HEK293 (cell line): Measurements from ENCODE around the gene P2RX6.

ENCODE experiments used
- CTCF ChIA-PET: fragments of 350-600 bp; formaldehyde crosslinking; extraction: SDS; loops from one replicate; lab custom pipeline; 2021; ENCODE audit warnings: antibody characterized with exemption; lab: Yijun Ruan, JAX
- POLR2A ChIA-PET: fragments of 300-600 bp; formaldehyde crosslinking; extraction: SDS; loops from one replicate; lab custom pipeline; 2020; ENCODE audit warnings: antibody characterized with exemption, inconsistent platforms; lab: Yijun Ruan, JAX
- H3K27ac ChIP-seq: fragments of 200-500 bp; sonication (Bioruptor generic); 2 replicates; pipeline ENCODE4 v1.5.1; 2014; ENCODE audit warnings: low read depth, low read length, control low read depth, inconsistent platforms; ENCODE audit errors: extremely low read depth
- H3K36me3 ChIP-seq, 2 experiments: fragments of 200-500 bp in 1 of 2; sonication (Bioruptor generic) in 1 of 2; 1 replicate in 1 of 2; 2 replicates in 1 of 2; pipeline ENCODE4 v1.5.1; 2014 to 2017; ENCODE audit warnings: inconsistent platforms in 2 of 2, low read length in 2 of 2; ENCODE audit not compliant: control insufficient read depth in 2 of 2, insufficient read depth in 1 of 2
- H3K4me1 ChIP-seq: fragments of 200-500 bp; sonication (Bioruptor generic); 2 replicates; pipeline ENCODE4 v1.5.1; 2014; ENCODE audit warnings: mild to moderate bottlenecking, low read length, inconsistent platforms; ENCODE audit not compliant: control insufficient read depth, insufficient read depth
- H3K4me3 ChIP-seq: 2 replicates; pipeline ENCODE4 v1.5.1; 2011; ENCODE audit warnings: low read depth, mild to moderate bottlenecking, control low read depth, low read length, moderate library complexity
- H3K9me3 ChIP-seq: fragments of 200-500 bp; sonication (Bioruptor generic); 2 replicates; pipeline ENCODE4 v1.5.1; 2014; ENCODE audit warnings: low read depth, low read length, inconsistent platforms; ENCODE audit not compliant: control insufficient read depth, insufficient read depth
- BCL11A ChIP-seq: fragments of 450-650 bp; formaldehyde crosslinking; IDR thresholded peaks from 2 replicates; pipeline ENCODE4 v1.5.1; 2016; ENCODE audit warnings: low read depth, missing biosample characterization, missing genetic modification characterization
- BCL11B ChIP-seq: fragments of 450-650 bp; formaldehyde crosslinking; IDR thresholded peaks from 2 replicates; pipeline ENCODE4 v1.5.1; 2016; ENCODE audit warnings: low read depth, missing biosample characterization, missing genetic modification characterization
- HIC1 ChIP-seq: fragments of 450-650 bp; formaldehyde crosslinking; IDR thresholded peaks from 2 replicates; pipeline ENCODE4 v1.5.1; 2016; ENCODE audit warnings: missing biosample characterization, missing genetic modification characterization
- HOXD13 ChIP-seq: sonication (generic); formaldehyde crosslinking; IDR thresholded peaks from 2 replicates; pipeline ENCODE4 v1.8.0; 2022; ENCODE audit warnings: missing genetic modification reagents, borderline replicate concordance
- KLF1 ChIP-seq: fragments of 450-650 bp; formaldehyde crosslinking; IDR thresholded peaks from 2 replicates; pipeline ENCODE4 v1.5.1; 2016; ENCODE audit warnings: missing biosample characterization, missing genetic modification characterization
- KLF7 ChIP-seq: fragments of 450-650 bp; formaldehyde crosslinking; IDR thresholded peaks from 2 replicates; pipeline ENCODE4 v1.5.1; 2016; ENCODE audit warnings: missing biosample characterization, missing genetic modification characterization, borderline replicate concordance
- OVOL3 ChIP-seq: fragments of 450-650 bp; formaldehyde crosslinking; IDR thresholded peaks from 2 replicates; pipeline ENCODE4 v1.5.1; 2016; ENCODE audit warnings: missing biosample characterization, missing genetic modification characterization
- REPIN1 ChIP-seq: fragments of 450-650 bp; formaldehyde crosslinking; IDR thresholded peaks from 2 replicates; pipeline ENCODE4 v1.5.1; 2017; ENCODE audit warnings: missing biosample characterization, missing genetic modification characterization, low read depth
- ZBTB1 ChIP-seq: fragments of 450-650 bp; formaldehyde crosslinking; IDR thresholded peaks from 2 replicates; pipeline ENCODE4 v1.5.1; 2016; ENCODE audit warnings: missing biosample characterization, missing genetic modification characterization
- ZBTB26 ChIP-seq: fragments of 450-650 bp; formaldehyde crosslinking; optimal IDR thresholded peaks from 2 replicates; pipeline ENCODE3; 2016; ENCODE audit warnings: missing biosample characterization, mild to moderate bottlenecking, missing genetic modification characterization
- ZBTB48 ChIP-seq: fragments of 450-650 bp; formaldehyde crosslinking; IDR thresholded peaks from 2 replicates; pipeline ENCODE4 v1.5.1; 2016; ENCODE audit warnings: missing biosample characterization, missing genetic modification characterization
- ZBTB7A ChIP-seq: fragments of 450-650 bp; formaldehyde crosslinking; IDR thresholded peaks from 2 replicates; pipeline ENCODE4 v1.5.1; 2016; ENCODE audit warnings: low read depth, missing biosample characterization, missing genetic modification characterization
- ZFP69B ChIP-seq: fragments of 450-650 bp; formaldehyde crosslinking; IDR thresholded peaks from 2 replicates; pipeline ENCODE4 v1.5.1; 2016; ENCODE audit warnings: missing biosample characterization, missing genetic modification characterization
- ZNF23 ChIP-seq: fragments of 450-650 bp; formaldehyde crosslinking; IDR thresholded peaks from 2 replicates; pipeline ENCODE4 v1.5.1; 2016; ENCODE audit warnings: missing biosample characterization, missing genetic modification characterization, borderline replicate concordance
- ZNF24 ChIP-seq: fragments of 450-650 bp; formaldehyde crosslinking; IDR thresholded peaks from 2 replicates; pipeline ENCODE4 v1.5.1; 2016; ENCODE audit warnings: missing biosample characterization, missing genetic modification characterization
- ZNF311 ChIP-seq: fragments of 450-650 bp; formaldehyde crosslinking; IDR thresholded peaks from 2 replicates; pipeline ENCODE4 v1.5.1; 2017; ENCODE audit warnings: missing biosample characterization, missing genetic modification characterization, borderline replicate concordance
- ZNF324 ChIP-seq: fragments of 450-650 bp; formaldehyde crosslinking; IDR thresholded peaks from 2 replicates; pipeline ENCODE4 v1.5.1; 2016; ENCODE audit warnings: missing biosample characterization, missing genetic modification characterization
- ZNF366 ChIP-seq: fragments of 450-650 bp; formaldehyde crosslinking; conservative IDR thresholded peaks from 2 replicates; pipeline ENCODE4 v1.5.1; 2016; ENCODE audit warnings: missing biosample characterization, missing genetic modification characterization
- ZNF391 ChIP-seq: fragments of 450-650 bp; formaldehyde crosslinking; IDR thresholded peaks from 2 replicates; pipeline ENCODE4 v1.5.1; 2016; ENCODE audit warnings: low read depth, missing biosample characterization, missing genetic modification characterization, borderline replicate concordance
- ZNF423 ChIP-seq: fragments of 450-650 bp; formaldehyde crosslinking; IDR thresholded peaks from 2 replicates; pipeline ENCODE4 v1.5.1; 2016; ENCODE audit warnings: missing biosample characterization, missing genetic modification characterization
- ZNF510 ChIP-seq: fragments of 450-650 bp; formaldehyde crosslinking; IDR thresholded peaks from 2 replicates; pipeline ENCODE4 v1.5.1; 2018; ENCODE audit warnings: mild to moderate bottlenecking, missing genetic modification characterization, missing biosample characterization; ENCODE audit not compliant: insufficient replicate concordance
- ZNF514 ChIP-seq: fragments of 450-650 bp; formaldehyde crosslinking; IDR thresholded peaks from 2 replicates; pipeline ENCODE4 v1.5.1; 2016; ENCODE audit warnings: missing biosample characterization, missing genetic modification characterization
- ZNF558 ChIP-seq: fragments of 450-650 bp; formaldehyde crosslinking; IDR thresholded peaks from 2 replicates; pipeline ENCODE4 v1.5.1; 2016; ENCODE audit warnings: missing biosample characterization, missing genetic modification characterization
- ZNF585B ChIP-seq: fragments of 450-650 bp; formaldehyde crosslinking; IDR thresholded peaks from 2 replicates; pipeline ENCODE4 v1.5.1; 2016; ENCODE audit warnings: missing biosample characterization, missing genetic modification characterization
- ZNF624 ChIP-seq: fragments of 450-650 bp; formaldehyde crosslinking; IDR thresholded peaks from 2 replicates; pipeline ENCODE4 v1.5.1; 2017; ENCODE audit warnings: missing biosample characterization, missing genetic modification characterization
- ZNF654 ChIP-seq: fragments of 450-650 bp; formaldehyde crosslinking; IDR thresholded peaks from 2 replicates; pipeline ENCODE4 v1.5.1; 2016; ENCODE audit warnings: low read depth, missing biosample characterization, missing genetic modification characterization
- ZNF692 ChIP-seq: fragments of 450-650 bp; formaldehyde crosslinking; IDR thresholded peaks from 2 replicates; pipeline ENCODE4 v1.5.1; 2016; ENCODE audit warnings: missing biosample characterization, missing genetic modification characterization
- ZNF747 ChIP-seq: fragments of 450-650 bp; formaldehyde crosslinking; IDR thresholded peaks from 2 replicates; pipeline ENCODE4 v1.5.1; 2016; ENCODE audit warnings: missing biosample characterization, missing genetic modification characterization
- ZNF792 ChIP-seq: fragments of 450-650 bp; formaldehyde crosslinking; IDR thresholded peaks from 2 replicates; pipeline ENCODE4 v1.5.1; 2016; ENCODE audit warnings: missing biosample characterization, missing genetic modification characterization
- TF ChIP-seq, protein P1 (sequence below): fragments of 450-650 bp; formaldehyde crosslinking; IDR thresholded peaks from 2 replicates; pipeline ENCODE4 v1.5.1; 2016; ENCODE audit warnings: missing biosample characterization, missing genetic modification characterization

P2RX6 gene

GRCh38 chr22:21000987-21001600, 13.9 kb upstream of the P2RX6 start:
- CTCF ChIA-PET: interaction anchor here (0.5 to 1.2 kb wide), 4 partner anchors 31 to 197 kb away, joined by 3 to 5 read pairs (median 3); no protein-coding TSS in a partner anchor
- H3K4me3 ChIP-seq: peak overlapping the region; percentile 83
- H3K4me1 ChIP-seq: no peaks in the 10 kb centered on the region
- POLR2A ChIA-PET: interaction anchor here (1.1 to 5.9 kb wide), 3 partner anchors 14 to 81 kb away, joined by 3 to 80 read pairs (median 4); partner anchors contain the start of genes LZTR1 and P2RX6
- H3K9me3 ChIP-seq: no peaks in the 10 kb centered on the region
- H3K27ac ChIP-seq: peak overlapping the region; percentile 65
- H3K36me3 ChIP-seq: peaks cover 0 to 47% of the 10 kb centered on the region in 2 experiments; a peak in 1 of 3 replicates
- TF ChIP-seq ZNF558 (tag by site-specific recombination): no peak
- no peak for TF ChIP-seq BCL11B (tag by site-specific recombination)
- TF ChIP-seq ZNF692 (tag by site-specific recombination): peak; percentile 51; the same call in 1 of the 2 replicates
- TF ChIP-seq ZNF654 (tag by site-specific recombination): no peak
- no peak for TF ChIP-seq ZBTB26 (tag by site-specific recombination)
- TF ChIP-seq ZNF624 (tag by site-specific recombination): 0 out of 2 replicates have a peak, but pooled peaks have one; percentile 45
- TF ChIP-seq ZNF24 (tag by site-specific recombination): no peak
- TF ChIP-seq HIC1 (tag by site-specific recombination): peak; percentile 46; the same call in 1 of the 2 replicates
- TF ChIP-seq, protein P1, sequence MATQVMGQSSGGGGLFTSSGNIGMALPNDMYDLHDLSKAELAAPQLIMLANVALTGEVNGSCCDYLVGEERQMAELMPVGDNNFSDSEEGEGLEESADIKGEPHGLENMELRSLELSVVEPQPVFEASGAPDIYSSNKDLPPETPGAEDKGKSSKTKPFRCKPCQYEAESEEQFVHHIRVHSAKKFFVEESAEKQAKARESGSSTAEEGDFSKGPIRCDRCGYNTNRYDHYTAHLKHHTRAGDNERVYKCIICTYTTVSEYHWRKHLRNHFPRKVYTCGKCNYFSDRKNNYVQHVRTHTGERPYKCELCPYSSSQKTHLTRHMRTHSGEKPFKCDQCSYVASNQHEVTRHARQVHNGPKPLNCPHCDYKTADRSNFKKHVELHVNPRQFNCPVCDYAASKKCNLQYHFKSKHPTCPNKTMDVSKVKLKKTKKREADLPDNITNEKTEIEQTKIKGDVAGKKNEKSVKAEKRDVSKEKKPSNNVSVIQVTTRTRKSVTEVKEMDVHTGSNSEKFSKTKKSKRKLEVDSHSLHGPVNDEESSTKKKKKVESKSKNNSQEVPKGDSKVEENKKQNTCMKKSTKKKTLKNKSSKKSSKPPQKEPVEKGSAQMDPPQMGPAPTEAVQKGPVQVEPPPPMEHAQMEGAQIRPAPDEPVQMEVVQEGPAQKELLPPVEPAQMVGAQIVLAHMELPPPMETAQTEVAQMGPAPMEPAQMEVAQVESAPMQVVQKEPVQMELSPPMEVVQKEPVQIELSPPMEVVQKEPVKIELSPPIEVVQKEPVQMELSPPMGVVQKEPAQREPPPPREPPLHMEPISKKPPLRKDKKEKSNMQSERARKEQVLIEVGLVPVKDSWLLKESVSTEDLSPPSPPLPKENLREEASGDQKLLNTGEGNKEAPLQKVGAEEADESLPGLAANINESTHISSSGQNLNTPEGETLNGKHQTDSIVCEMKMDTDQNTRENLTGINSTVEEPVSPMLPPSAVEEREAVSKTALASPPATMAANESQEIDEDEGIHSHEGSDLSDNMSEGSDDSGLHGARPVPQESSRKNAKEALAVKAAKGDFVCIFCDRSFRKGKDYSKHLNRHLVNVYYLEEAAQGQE (tag by site-specific recombination): 0 out of 2 replicates have a peak, but pooled peaks have one; percentile 7
- TF ChIP-seq REPIN1 (tag by site-specific recombination): peak; percentile 43; the same call in 1 of the 2 replicates
- peak; percentile 87 for TF ChIP-seq ZBTB7A
- TF ChIP-seq ZNF747: no peak
- TF ChIP-seq ZBTB48 (tag by site-specific recombination): 0 out of 2 replicates have a peak, but pooled peaks have one; percentile 16
- 0 out of 2 replicates have a peak, but pooled peaks have one; percentile 24 for TF ChIP-seq ZNF585B
- no peak for TF ChIP-seq HOXD13 (CRISPR knock-in tag)
- 0 out of 2 replicates have a peak, but pooled peaks have one; percentile 20 for TF ChIP-seq ZNF423
- no peak for TF ChIP-seq ZNF366 (tag by site-specific recombination)
- no peak for TF ChIP-seq OVOL3 (tag by site-specific recombination)
- TF ChIP-seq ZNF514 (tag by site-specific recombination): no peak
- TF ChIP-seq ZBTB1: no peak; the same call in 1 of the 2 replicates
- TF ChIP-seq ZFP69B (tag by site-specific recombination): peak; percentile 36; the same call in 1 of the 2 replicates
- 0 out of 2 replicates have a peak, but pooled peaks have one; percentile 33 for TF ChIP-seq KLF7 (tag by site-specific recombination)
- 0 out of 2 replicates have a peak, but pooled peaks have one; percentile 81 for TF ChIP-seq ZNF792 (tag by site-specific recombination)
- peak; percentile 56; the same call in 1 of the 2 replicates for TF ChIP-seq ZNF23 (tag by site-specific recombination)
- no peak for TF ChIP-seq KLF1 (tag by site-specific recombination)
- no peak for TF ChIP-seq ZNF311
- no peak for TF ChIP-seq ZNF510
- TF ChIP-seq BCL11A: peak; percentile 11; the same call in 1 of the 2 replicates
- TF ChIP-seq ZNF324 (tag by site-specific recombination): peak; percentile 7; the same call in 1 of the 2 replicates
- TF ChIP-seq ZNF391 (tag by site-specific recombination): no peak
